Type B pancreatic cell (in vitro differentiated cells): ENCODE measurements around the gene NDUFA12. TPM values are rescaled to one million over a fixed set of nuclear protein-coding genes. Genes with fewer than 3 reads are reported as not detected.
A peak's percentile ranks its signal among the peaks of the same experiment; 100 is the strongest.

Experiments used
- DNase-seq: peaks from one replicate; pipeline ENCODE4 v3.0.0; 2021; ENCODE audit warnings: mixed read lengths; ENCODE audit not compliant: unreplicated experiment; ENCODE audit errors: extremely low spot score
- H3K27ac Mint-ChIP-seq: 2 replicates; pipeline ENCODE4 v1.8.0; 2021; ENCODE audit warnings: mild to moderate bottlenecking, mixed read lengths
- H3K27me3 Mint-ChIP-seq: 2 replicates; pipeline ENCODE4 v1.8.0; 2021; ENCODE audit warnings: mixed read lengths
- H3K36me3 Mint-ChIP-seq: 2 replicates; pipeline ENCODE4 v1.8.0; 2021; ENCODE audit warnings: mixed read lengths
- H3K4me1 Mint-ChIP-seq: one replicate; pipeline ENCODE4 v1.8.0; 2021; ENCODE audit warnings: mixed read lengths; ENCODE audit not compliant: unreplicated experiment
- H3K4me3 Mint-ChIP-seq: 2 replicates; pipeline ENCODE4 v1.8.0; 2021; ENCODE audit warnings: mild to moderate bottlenecking, mixed read lengths
- H3K9me3 Mint-ChIP-seq: 2 replicates; pipeline ENCODE4 v1.8.0; 2021; ENCODE audit warnings: mixed read lengths
- CTCF ChIP-seq: fragments of 200-600 bp; sonication (generic); conservative IDR thresholded peaks from 2 replicates; pipeline ENCODE4 v1.5.0; 2021; ENCODE audit warnings: antibody characterized with exemption, mild to moderate bottlenecking
- total RNA-seq: library from RNA; stranded (reverse); gene quantifications from 2 replicates; pipeline ENCODE4 v1.2.1, GENCODE V29; 2021; ENCODE audit warnings: low replicate concordance

Gene NDUFA12
- total RNA-seq, 1 donor from 2014 or later = 109 TPM

DNA sequence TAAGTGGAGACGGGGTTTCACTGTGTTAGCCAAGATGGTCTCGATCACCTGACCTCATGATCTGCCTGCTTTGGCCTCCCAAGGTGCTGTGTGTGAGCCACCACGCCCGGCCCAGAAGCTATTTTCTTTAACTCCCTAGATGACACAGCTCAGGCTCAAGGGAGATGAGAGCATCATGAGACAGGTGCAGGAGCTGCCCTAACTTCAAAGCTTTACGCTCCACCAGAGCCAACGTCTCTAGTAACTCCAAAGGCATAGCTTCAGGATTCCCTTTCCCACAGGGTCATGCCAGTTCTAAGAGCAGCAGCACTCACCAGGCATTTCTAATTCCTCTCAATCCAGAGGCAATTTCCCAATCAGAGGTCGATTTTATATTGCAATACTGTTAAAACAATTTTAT lies 21.0 kb downstream of the NDUFA12 start:
- no peak overlapping the region for H3K4me3 Mint-ChIP-seq
- peaks cover 9% of the 10 kb centered on the region for H3K36me3 Mint-ChIP-seq
- DNase-seq = no peak
- H3K4me1 Mint-ChIP-seq = peaks cover 5% of the 10 kb centered on the region
- H3K27ac Mint-ChIP-seq = no peak overlapping the region
- no peak for TF ChIP-seq CTCF
- H3K9me3 Mint-ChIP-seq = no peaks in the 10 kb centered on the region
- H3K27me3 Mint-ChIP-seq = no peaks in the 10 kb centered on the region

GRCh38 chr12:94980577-94980976 lies 22.9 kb downstream of the NDUFA12 start:
- peaks cover 5% of the 10 kb centered on the region for H3K36me3 Mint-ChIP-seq
- TF ChIP-seq CTCF = peak; percentile 59
- no peak overlapping the region for H3K27ac Mint-ChIP-seq
- H3K4me3 Mint-ChIP-seq = no peak overlapping the region
- peaks cover 5% of the 10 kb centered on the region for H3K4me1 Mint-ChIP-seq
- DNase-seq = no peak
- H3K27me3 Mint-ChIP-seq = no peaks in the 10 kb centered on the region
- no peaks in the 10 kb centered on the region for H3K9me3 Mint-ChIP-seq

DNA sequence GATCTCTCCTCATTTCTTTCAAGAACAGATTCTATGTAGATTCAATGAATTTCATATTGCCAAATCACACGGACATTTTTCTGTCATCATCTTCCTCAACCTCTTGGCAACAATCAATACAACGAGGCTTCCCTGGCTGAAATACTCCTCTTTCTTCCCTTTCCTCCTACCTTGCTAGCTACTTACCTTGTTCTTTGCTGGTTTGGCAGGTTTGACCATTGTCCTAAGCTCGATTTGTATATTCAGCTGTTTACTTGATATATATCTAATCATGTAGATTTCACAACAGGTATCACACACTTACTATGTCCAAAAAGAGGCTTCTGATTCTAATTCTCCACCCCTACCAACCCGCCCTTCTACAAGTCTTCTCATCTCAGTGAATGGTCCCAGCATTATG lies 23.6 kb downstream of the NDUFA12 start:
- no peak for DNase-seq
- no peak for TF ChIP-seq CTCF
- peaks cover 5% of the 10 kb centered on the region for H3K4me1 Mint-ChIP-seq
- no peak overlapping the region for H3K4me3 Mint-ChIP-seq
- H3K9me3 Mint-ChIP-seq = no peaks in the 10 kb centered on the region
- H3K27me3 Mint-ChIP-seq = no peaks in the 10 kb centered on the region
- H3K27ac Mint-ChIP-seq = no peak overlapping the region
- peaks cover 5% of the 10 kb centered on the region for H3K36me3 Mint-ChIP-seq

DNA sequence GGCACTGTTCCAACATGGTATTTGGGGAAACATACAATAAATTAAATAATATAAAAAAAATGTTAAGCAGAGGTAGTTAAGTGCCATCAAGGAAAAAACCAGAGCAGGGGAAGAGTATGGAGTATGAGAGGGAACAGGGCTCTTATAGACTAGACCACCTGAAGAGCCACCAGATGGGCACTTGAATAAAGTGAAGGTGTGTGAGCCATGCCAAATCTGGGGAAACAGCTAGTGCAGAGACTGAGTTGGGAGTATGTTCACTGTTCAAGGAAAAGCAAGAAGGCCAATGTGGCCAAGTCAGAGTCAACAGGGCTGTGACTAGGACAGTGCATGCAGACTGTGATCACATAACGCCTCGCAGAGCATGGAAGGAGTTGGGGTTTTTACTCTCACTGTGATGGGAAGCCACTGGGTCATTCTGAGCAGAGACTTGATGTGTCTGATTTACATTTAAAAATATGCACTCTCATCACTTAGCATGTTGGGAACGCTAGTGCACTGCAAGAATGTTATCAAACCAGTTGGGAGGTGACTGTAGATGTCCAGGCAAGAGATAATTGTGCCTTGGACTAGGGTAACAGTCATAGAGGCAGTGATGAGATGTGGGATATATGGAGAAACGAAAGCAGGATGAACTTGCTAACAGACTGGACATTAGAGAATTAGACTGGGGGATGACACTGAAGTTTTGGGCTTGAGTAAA lies 25.6 kb downstream of the NDUFA12 start:
- H3K4me3 Mint-ChIP-seq = no peak overlapping the region
- H3K27ac Mint-ChIP-seq = peak overlapping the region; percentile 30
- peaks cover 5% of the 10 kb centered on the region for H3K4me1 Mint-ChIP-seq
- TF ChIP-seq CTCF = no peak
- no peaks in the 10 kb centered on the region for H3K9me3 Mint-ChIP-seq
- peaks cover 6% of the 10 kb centered on the region for H3K36me3 Mint-ChIP-seq
- H3K27me3 Mint-ChIP-seq = no peaks in the 10 kb centered on the region
- no peak for DNase-seq

DNA sequence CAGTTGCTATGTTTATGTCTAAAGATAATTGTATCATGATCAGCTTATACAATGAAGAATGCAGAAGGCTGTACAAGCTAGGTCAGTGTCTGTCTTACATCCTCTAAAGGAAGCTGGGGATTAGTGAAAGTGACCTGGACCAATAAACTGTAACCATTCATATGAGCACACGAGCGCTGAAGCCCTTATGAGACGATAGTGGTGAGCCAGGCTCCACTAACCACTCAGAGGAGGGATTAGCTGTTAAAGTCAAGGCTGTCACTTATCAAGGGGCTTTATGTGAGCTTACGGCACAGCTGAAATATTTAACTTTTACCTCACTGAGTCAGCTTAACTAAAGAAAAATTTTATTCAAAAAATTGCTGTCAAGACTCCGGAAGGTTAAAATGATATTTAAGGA lies 30.3 kb downstream of the NDUFA12 start:
- no peaks in the 10 kb centered on the region for H3K27me3 Mint-ChIP-seq
- no peak for DNase-seq
- H3K36me3 Mint-ChIP-seq = peaks cover 25% of the 10 kb centered on the region
- no peak overlapping the region for H3K27ac Mint-ChIP-seq
- no peak overlapping the region for H3K4me3 Mint-ChIP-seq
- no peak for TF ChIP-seq CTCF
- H3K9me3 Mint-ChIP-seq = no peaks in the 10 kb centered on the region
- H3K4me1 Mint-ChIP-seq = peaks cover 3% of the 10 kb centered on the region
